D721Med (cell line): Measurements from ENCODE around the gene SNX8.

Experiments used
- DNase-seq: peaks from one replicate; pipeline ENCODE4 v3.0.0; 2011; ENCODE audit warnings: low spot score; ENCODE audit not compliant: insufficient read length
- FAIRE-seq: peaks from 2 replicates; lab custom pipeline; 2011; peaks lifted over from hg19 to GRCh38; lab: Jason Lieb, UNC
- CTCF ChIP-seq: IDR thresholded peaks from 2 replicates; pipeline ENCODE4 v1.5.1; 2012; ENCODE audit warnings: mild to moderate bottlenecking, control low read depth; ENCODE audit not compliant: insufficient read depth; ENCODE audit errors: missing control alignments

The SNX8 gene

GRCh38 chr7:2248984-2249694 is 65.1 kb downstream of the SNX8 start:
- no peak for FAIRE-seq
- no peak for DNase-seq
- TF ChIP-seq CTCF, result no peak

DNA sequence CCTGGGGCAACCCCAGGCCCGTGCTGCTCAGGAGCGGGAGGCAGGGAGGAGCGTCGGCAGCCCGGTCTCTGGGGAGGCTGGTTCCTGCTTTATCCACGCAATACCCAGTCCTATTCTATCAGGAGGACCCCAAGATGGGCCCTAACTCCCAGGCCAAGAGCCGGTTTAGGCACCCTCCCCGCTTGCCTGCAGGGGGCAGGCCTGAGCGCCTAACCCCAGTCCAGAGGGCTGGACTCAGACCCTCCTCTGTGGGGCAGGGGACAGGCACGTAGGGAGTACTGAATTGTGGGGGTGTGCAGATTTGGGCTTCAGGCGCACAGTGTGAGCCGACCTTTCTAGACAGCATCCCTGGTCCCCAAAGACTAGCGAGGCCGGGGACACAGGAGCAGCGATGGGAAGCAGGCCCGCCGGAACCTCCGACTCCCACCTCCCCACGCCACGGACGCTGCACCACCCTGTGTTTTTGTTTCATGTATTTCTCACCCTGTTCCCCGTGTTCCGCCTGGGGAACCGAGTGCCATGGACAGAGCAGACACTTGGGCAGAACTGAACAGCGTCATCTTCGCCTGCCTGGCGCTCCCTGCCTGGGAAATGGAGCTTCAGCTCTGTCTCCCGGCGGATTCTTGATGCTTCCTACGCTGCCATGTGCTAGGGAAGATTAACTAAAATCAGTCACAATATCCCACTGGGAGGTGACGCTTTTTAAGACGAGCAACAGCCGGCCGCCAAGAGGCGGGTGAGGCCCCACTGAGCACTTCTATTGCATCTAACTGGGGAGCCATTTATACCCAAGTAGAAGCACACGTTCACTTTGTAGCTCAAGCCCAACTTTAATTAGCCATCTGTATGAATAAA is 66.9 kb downstream of the SNX8 start:
- FAIRE-seq, result no peak
- peak; percentile 76 for TF ChIP-seq CTCF
- peak; percentile 74 for DNase-seq

DNA sequence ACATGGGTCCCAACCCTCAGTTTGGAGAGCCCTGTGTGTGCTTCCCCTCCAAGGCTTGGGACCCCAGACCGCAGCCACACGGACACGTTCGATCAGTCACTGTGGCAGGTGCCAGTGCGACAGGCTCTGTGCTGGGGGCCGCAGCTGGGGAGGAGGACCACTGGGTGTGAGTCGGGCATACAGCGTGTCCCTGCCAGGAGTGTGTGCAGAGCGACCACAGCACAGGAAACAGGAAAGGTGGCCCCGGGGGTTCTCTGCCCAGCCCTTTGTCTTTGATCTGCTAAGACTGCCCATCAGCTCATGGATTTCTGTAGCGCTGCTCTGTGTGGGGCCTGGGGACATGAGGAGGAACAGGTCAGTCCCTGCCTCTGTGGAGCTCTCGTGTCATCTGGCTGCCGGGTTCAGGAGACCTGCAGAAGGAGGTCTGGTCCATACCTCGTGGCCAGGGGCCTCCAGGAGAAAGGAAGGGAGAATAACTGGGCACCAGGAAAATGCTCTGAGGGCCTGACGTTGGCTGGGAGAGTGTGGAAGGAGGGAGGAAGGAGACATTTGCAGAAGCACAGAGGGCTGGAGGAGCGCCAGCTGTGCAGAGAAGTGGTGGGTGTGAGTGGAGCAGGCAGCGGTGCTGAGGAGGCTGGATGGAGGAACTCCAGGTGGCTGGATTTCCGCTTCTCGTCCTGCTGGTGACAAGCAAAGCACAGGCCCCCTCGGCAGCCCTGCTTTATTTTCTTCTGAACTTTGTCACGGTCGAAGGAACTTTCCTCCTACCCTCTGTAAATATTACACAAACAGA is 68.2 kb downstream of the SNX8 start:
- DNase-seq, result no peak
- FAIRE-seq, result no peak
- TF ChIP-seq CTCF, result no peak

DNA sequence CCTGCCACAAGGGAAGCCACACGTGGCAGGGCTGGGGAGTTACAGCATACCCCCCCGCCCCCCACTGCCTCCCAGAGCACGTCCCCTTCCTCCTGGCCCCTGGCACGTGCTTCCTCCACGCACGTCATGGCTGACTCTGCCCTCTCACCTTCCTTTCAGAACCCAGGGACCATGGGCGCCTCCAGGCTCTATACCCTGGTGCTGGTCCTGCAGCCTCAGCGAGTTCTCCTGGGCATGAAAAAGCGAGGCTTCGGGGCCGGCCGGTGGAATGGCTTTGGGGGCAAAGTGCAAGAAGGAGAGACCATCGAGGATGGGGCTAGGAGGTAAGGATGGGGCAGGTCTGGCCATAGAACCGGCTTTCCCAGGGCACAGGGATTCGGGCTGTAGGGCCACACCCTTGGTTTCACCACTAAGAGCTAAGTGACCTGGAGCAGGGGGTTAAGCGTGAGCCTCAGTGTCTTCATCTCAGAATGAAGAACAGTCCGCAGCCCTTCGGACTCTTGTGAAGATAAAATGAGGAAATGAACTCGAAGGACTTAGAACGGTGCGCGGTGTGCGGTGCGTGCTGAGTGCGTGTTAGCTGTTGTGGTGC is 69.7 kb downstream of the SNX8 start:
- no peak for TF ChIP-seq CTCF
- DNase-seq (no peak), FAIRE-seq (no peak)

- no peak for DNase-seq
- FAIRE-seq, result no peak
- no peak for TF ChIP-seq CTCF
These were observed 70.8 kb downstream of the SNX8 start for GRCh38 chr7:2243458-2243857.

DNA sequence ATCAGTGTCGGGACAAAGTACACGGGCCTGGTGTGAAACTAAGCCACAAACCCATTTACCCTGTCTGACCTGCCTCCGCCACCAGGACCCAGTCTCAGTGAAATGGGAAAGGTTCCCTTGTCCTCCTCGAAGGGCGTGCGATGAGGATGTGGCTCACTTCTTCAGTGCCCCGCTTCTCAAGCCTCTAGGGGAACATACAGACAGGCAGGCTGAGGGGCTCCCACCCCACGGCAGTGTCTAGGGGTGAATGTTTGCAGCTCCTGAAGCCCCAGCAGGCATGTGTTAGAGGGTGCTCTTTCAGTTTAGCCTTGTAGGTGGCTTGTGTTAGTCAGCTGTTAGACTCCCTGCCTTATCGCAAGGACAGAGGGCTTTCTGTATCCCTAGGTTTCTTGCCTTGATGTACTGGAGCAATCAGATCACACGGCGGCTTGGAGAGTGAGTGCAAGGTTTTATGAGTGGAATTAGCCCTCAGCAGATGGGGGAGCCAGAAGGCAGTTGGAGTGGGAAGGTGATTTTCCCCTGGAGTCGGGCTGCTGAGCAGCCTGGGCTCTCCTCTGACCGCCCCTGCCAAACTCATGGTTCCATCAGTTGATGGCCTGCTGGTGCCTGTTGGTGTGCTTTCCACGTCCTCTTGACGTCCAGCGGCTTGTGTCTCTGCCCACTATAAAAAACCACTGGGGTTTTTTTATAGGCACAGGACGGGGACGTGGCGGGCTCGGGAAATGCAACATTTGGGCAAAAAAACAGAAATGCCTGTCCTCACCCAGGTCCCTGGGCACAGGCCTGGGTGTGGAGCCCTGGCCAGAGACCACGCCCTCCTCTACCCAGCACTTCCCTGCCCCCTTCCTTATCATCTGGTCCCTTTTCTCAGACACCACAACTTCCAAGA is 71.5 kb downstream of the SNX8 start:
- FAIRE-seq (no peak), DNase-seq (no peak)
- no peak for TF ChIP-seq CTCF
